ENCODE measurements around the gene PCBD1.

Gene PCBD1

GRCh38 chr10:70847659-70848360, 40.6 kb downstream of the PCBD1 start:
- Mint-ChIP-seq H3K4me3 (peak overlapping the region; percentile 50), H3K4me1 (ENCODE audit: low read depth) (peaks cover 45% of the 10 kb centered on the region), H3K36me3 (ENCODE audit: low read depth) (peaks cover 88% of the 10 kb centered on the region), H3K9me3 (no peaks in the 10 kb centered on the region), H3K27ac (peak overlapping the region; percentile 92), H3K27me3 (no peaks in the 10 kb centered on the region)

GRCh38 chr10:70846795-70847194, 41.6 kb downstream of the PCBD1 start:
- Mint-ChIP-seq H3K4me1 (ENCODE audit: low read depth) (peaks cover 47% of the 10 kb centered on the region), H3K36me3 (ENCODE audit: low read depth) (peaks cover 88% of the 10 kb centered on the region), H3K4me3 (no peak overlapping the region), H3K9me3 (no peaks in the 10 kb centered on the region), H3K27ac (peak overlapping the region; percentile 92), H3K27me3 (no peaks in the 10 kb centered on the region)

DNA sequence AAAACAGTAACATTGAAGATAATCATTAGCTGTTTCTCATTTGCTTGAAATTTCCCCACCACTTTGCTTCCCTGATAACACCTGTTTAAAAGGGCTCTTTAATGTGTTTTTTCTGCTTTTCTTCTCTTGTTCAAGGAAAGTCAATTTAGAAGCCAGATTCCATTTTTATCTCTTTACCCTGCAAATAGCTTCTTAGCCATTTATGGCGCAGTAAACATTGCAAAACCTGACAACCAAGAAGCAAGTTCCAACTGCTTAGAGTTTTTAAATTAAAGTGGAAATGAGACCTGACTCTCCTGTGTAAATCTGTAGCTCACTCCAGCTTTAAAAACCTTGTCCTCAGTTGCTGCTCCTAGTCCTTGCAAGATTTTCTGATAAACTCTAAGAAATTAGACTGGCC, 42.5 kb downstream of the PCBD1 start:
- no peaks in the 10 kb centered on the region for H3K27me3 Mint-ChIP-seq
- H3K27ac Mint-ChIP-seq, result no peak overlapping the region
- no peaks in the 10 kb centered on the region for H3K9me3 Mint-ChIP-seq
- no peak overlapping the region for H3K4me3 Mint-ChIP-seq
- peaks cover 82% of the 10 kb centered on the region for H3K36me3 Mint-ChIP-seq (ENCODE audit: low read depth)
- peaks cover 57% of the 10 kb centered on the region for H3K4me1 Mint-ChIP-seq (ENCODE audit: low read depth)

DNA sequence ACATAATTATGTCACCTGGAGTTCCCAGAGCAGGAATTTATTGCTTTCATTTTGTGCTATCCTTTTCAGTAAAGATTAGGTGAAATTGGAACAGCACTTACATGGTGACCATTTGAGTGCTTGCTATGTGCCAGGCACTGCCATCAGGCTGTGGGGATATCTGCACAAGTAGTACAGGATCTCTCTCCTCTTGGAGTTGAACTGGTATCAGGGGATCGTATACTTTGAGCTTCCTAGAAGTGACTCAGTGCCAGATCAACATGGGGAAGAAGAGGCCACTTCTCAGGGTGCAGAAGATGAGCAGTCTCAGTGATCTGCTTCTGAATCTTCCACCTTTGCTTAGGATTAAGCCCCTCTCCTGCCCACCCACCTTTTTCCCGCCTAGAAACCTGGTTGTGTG, 43.1 kb downstream of the PCBD1 start:
- Mint-ChIP-seq H3K9me3 (no peaks in the 10 kb centered on the region), H3K27ac (no peak overlapping the region), H3K4me1 (ENCODE audit: low read depth) (peaks cover 63% of the 10 kb centered on the region), H3K27me3 (no peaks in the 10 kb centered on the region), H3K4me3 (no peak overlapping the region), H3K36me3 (ENCODE audit: low read depth) (peaks cover 78% of the 10 kb centered on the region)

- H3K36me3 Mint-ChIP-seq (ENCODE audit: low read depth), result peaks cover 72% of the 10 kb centered on the region
- peaks cover 64% of the 10 kb centered on the region for H3K4me1 Mint-ChIP-seq (ENCODE audit: low read depth)
- no peaks in the 10 kb centered on the region for H3K9me3 Mint-ChIP-seq
- no peak overlapping the region for H3K27ac Mint-ChIP-seq
- H3K4me3 Mint-ChIP-seq, result no peak overlapping the region
- no peaks in the 10 kb centered on the region for H3K27me3 Mint-ChIP-seq
Observed at GRCh38 chr10:70843776-70844489, 44.4 kb downstream of the PCBD1 start.

DNA sequence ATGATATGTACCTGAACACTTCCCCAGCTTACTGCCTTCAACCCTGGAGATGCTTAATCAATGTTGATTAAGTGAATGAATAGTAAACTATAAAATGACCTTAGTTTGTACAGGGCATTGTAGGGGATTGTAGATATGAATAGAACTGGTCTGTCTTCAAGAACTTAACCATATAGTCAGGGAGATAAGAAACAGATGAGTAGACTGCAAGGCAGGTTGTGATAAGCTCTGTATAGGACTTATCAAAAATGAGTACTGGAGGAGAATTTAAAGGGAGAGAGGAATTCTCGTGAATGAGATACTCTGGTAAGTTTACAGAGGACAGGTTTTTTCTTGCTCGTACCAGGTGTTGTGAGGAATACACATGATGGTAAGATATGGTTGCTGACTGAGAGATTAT, 45.0 kb downstream of the PCBD1 start:
- H3K27me3 Mint-ChIP-seq, result no peaks in the 10 kb centered on the region
- H3K9me3 Mint-ChIP-seq, result no peaks in the 10 kb centered on the region
- H3K27ac Mint-ChIP-seq, result no peak overlapping the region
- no peak overlapping the region for H3K4me3 Mint-ChIP-seq
- peaks cover 73% of the 10 kb centered on the region for H3K36me3 Mint-ChIP-seq (ENCODE audit: low read depth)
- peaks cover 64% of the 10 kb centered on the region for H3K4me1 Mint-ChIP-seq (ENCODE audit: low read depth)

DNA sequence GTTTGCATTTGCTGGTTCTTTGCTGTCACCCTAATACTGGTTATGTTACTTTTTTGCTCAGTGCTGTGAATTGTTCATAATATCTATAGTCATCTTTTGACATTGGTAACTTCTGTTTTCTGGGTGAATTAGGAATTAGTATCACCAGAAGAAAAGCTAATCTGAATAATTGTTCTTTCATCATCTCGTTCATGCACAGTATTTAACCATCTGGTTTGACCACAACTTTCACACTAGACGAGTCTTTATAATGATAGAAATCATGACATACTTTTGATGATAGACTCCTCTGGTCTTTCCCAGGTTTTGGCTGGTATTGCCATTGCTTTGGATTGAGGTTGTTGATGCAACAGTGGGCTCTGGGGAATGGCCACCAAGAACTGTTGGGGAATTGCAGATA, 47.5 kb downstream of the PCBD1 start:
- Mint-ChIP-seq H3K27ac (peak overlapping the region; percentile 67), H3K27me3 (no peaks in the 10 kb centered on the region), H3K36me3 (ENCODE audit: low read depth) (peaks cover 78% of the 10 kb centered on the region), H3K4me1 (ENCODE audit: low read depth) (peaks cover 69% of the 10 kb centered on the region), H3K4me3 (no peak overlapping the region), H3K9me3 (peaks cover 3% of the 10 kb centered on the region)

- Mint-ChIP-seq H3K27me3 (no peaks in the 10 kb centered on the region), H3K9me3 (peaks cover 3% of the 10 kb centered on the region), H3K4me3 (no peak overlapping the region), H3K36me3 (ENCODE audit: low read depth) (peaks cover 74% of the 10 kb centered on the region), H3K27ac (peak overlapping the region; percentile 32), H3K4me1 (ENCODE audit: low read depth) (peaks cover 79% of the 10 kb centered on the region)
Observed at GRCh38 chr10:70838270-70838805, 50.0 kb downstream of the PCBD1 start.

- H3K27ac Mint-ChIP-seq, result no peak overlapping the region
- H3K4me1 Mint-ChIP-seq (ENCODE audit: low read depth), result peaks cover 86% of the 10 kb centered on the region
- no peak overlapping the region for H3K4me3 Mint-ChIP-seq
- peaks cover 3% of the 10 kb centered on the region for H3K9me3 Mint-ChIP-seq
- peaks cover 72% of the 10 kb centered on the region for H3K36me3 Mint-ChIP-seq (ENCODE audit: low read depth)
- no peaks in the 10 kb centered on the region for H3K27me3 Mint-ChIP-seq
Observed at GRCh38 chr10:70837660-70838059, 50.7 kb downstream of the PCBD1 start.

DNA sequence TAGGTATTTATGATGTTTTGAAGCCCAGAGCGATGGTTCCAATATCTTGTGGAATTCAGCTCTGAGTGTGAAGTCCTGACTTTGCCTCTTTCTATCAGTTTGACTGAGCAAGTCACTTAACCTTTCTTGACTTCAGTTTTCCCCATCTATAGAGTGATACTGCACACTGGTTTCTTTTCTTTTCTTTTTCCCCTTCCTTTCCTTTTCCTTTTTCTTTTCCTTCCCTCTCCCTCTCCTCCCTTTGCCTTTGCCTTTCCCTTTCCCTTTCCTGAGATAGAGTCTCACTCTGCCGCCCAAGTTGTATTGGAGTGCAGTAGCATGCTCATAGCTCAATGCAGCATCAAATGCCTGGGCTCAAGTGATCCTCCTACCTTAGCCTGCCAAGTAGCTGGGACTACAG, 52.0 kb downstream of the PCBD1 start:
- peak overlapping the region; percentile 45 for H3K4me3 Mint-ChIP-seq
- H3K27me3 Mint-ChIP-seq, result no peaks in the 10 kb centered on the region
- H3K9me3 Mint-ChIP-seq, result peaks cover 3% of the 10 kb centered on the region
- H3K4me1 Mint-ChIP-seq (ENCODE audit: low read depth), result peaks cover 93% of the 10 kb centered on the region
- H3K27ac Mint-ChIP-seq, result peak overlapping the region; percentile 85
- H3K36me3 Mint-ChIP-seq (ENCODE audit: low read depth), result peaks cover 67% of the 10 kb centered on the region

GRCh38 chr10:70834441-70835151, 53.8 kb downstream of the PCBD1 start:
- peaks cover 91% of the 10 kb centered on the region for H3K4me1 Mint-ChIP-seq (ENCODE audit: low read depth)
- peaks cover 3% of the 10 kb centered on the region for H3K9me3 Mint-ChIP-seq
- H3K27me3 Mint-ChIP-seq, result no peaks in the 10 kb centered on the region
- peaks cover 74% of the 10 kb centered on the region for H3K36me3 Mint-ChIP-seq (ENCODE audit: low read depth)
- H3K27ac Mint-ChIP-seq, result peak overlapping the region; percentile 91
- peak overlapping the region; percentile 56 for H3K4me3 Mint-ChIP-seq

DNA sequence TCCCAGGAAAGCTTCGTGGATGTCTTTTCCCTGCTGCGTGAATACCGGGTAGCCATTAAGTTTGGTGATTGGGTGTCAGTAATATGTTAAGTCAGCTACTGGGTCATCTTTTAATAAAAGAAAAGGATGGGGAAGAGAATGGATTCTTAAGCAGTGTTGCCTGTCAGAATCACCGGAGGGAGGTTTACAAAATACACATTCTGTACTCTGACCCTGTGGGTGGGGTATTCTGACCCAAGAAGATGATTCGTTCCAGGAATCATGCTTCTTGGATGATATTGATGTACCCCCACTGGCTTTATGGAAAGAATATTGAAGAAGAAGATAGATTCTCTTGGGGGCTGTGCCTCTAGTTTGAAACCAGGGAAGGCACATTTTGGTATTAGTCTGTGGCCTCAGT, 54.3 kb downstream of the PCBD1 start:
- peaks cover 93% of the 10 kb centered on the region for H3K4me1 Mint-ChIP-seq (ENCODE audit: low read depth)
- H3K36me3 Mint-ChIP-seq (ENCODE audit: low read depth), result peaks cover 79% of the 10 kb centered on the region
- no peaks in the 10 kb centered on the region for H3K27me3 Mint-ChIP-seq
- peak overlapping the region; percentile 91 for H3K27ac Mint-ChIP-seq
- peaks cover 3% of the 10 kb centered on the region for H3K9me3 Mint-ChIP-seq
- peak overlapping the region; percentile 56 for H3K4me3 Mint-ChIP-seq

DNA sequence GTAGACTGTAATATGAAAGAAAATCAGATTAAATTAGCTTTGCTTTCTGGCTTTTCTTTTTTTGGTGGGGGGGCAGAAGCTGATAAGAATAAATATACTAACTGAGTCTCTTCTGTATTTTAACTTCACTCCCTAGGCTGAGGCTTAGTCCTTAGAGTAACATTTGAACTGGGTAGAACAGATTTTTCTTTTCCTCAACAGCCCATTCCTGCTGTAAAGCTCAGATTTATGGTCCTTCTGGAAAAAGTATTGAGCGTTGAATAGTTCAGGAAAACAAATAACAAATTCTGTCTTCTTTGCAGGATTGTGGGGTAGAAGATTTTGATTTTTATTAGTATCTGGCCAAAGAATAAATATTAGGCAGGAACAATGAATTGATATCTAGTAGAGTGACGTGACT, 54.8 kb downstream of the PCBD1 start:
- Mint-ChIP-seq H3K4me1 (ENCODE audit: low read depth) (peaks cover 93% of the 10 kb centered on the region), H3K4me3 (peak overlapping the region; percentile 56), H3K27ac (peak overlapping the region; percentile 91), H3K9me3 (peaks cover 3% of the 10 kb centered on the region), H3K27me3 (no peaks in the 10 kb centered on the region), H3K36me3 (ENCODE audit: low read depth) (peaks cover 79% of the 10 kb centered on the region)

Measured in stimulated activated naive CD8-positive, alpha-beta T cell treated with anti-CD3 and anti-CD28 coated beads, Interleukin-15, Interleukin-2, amounts not matched to agents 100 ng/mL and 50 ng/mL, for 24 hours (primary cell).